PC-3 (cell line): Measurements from ENCODE around the gene CLSTN1. TPM values are rescaled to one million over a fixed set of nuclear protein-coding genes. Genes with fewer than 3 reads are reported as not detected.

ENCODE experiments used
- ATAC-seq: fragments of 200-7000 bp; cut with Tn5 transposase; 2 replicates; pipeline ENCODE4 v1.9.1; 2020; ENCODE audit warnings: mild to moderate bottlenecking, moderate library complexity
- BruUV-seq: library from RNA; stranded (reverse); fragments of 400-500 nt; replicated peaks from 2 replicates; lab custom pipeline; 2021; lab: Mats Ljungman, UMichigan
- CTCF ChIA-PET: fragments of 300-600 bp; sonication (Branson Sonifier 250); formaldehyde crosslinking; loops from one replicate; lab custom pipeline; 2022; ENCODE audit warnings: antibody characterized with exemption; lab: Charles Lee
- POLR2A ChIA-PET: fragments of 300-600 bp; sonication (Branson Sonifier 250); formaldehyde crosslinking; loops from one replicate; lab custom pipeline; 2022; ENCODE audit warnings: antibody characterized with exemption; ENCODE audit not compliant: unreplicated experiment; lab: Charles Lee
- DNase-seq: peaks from one replicate; pipeline ENCODE4 v3.0.0-alpha.2; 2015
- H2AFZ ChIP-seq: fragments of 300-600 bp; sonication (generic); 2 replicates; pipeline ENCODE4 v1.6.0; 2016; ENCODE audit warnings: antibody characterized with exemption, low read length
- H3F3A ChIP-seq: fragments of 300-600 bp; sonication (generic); one replicate; pipeline ENCODE4 v1.6.0; 2017; ENCODE audit warnings: antibody characterized with exemption, low read length, control low read depth, mild to moderate bottlenecking; ENCODE audit not compliant: unreplicated experiment
- H3K27ac ChIP-seq: fragments of 300-600 bp; sonication (generic); 2 replicates; pipeline ENCODE4 v1.5.1; 2016; ENCODE audit warnings: mild to moderate bottlenecking, low read length
- H3K27me3 ChIP-seq: fragments of 300-600 bp; sonication (generic); 2 replicates; pipeline ENCODE4 v1.6.1; 2016; ENCODE audit warnings: low read length, mixed read lengths
- H3K36me3 ChIP-seq: fragments of 300-600 bp; sonication (generic); 2 replicates; pipeline ENCODE4 v1.6.1; 2016; ENCODE audit warnings: low read depth, mixed run types, low read length, mixed read lengths
- H3K4me1 ChIP-seq: fragments of 300-600 bp; sonication (generic); 2 replicates; pipeline ENCODE4 v1.5.1; 2016; ENCODE audit warnings: low read length; ENCODE audit not compliant: insufficient read depth
- H3K4me2 ChIP-seq: fragments of 300-600 bp; sonication (generic); 2 replicates; pipeline ENCODE4 v1.6.0; 2016; ENCODE audit warnings: low read length
- H3K4me3 ChIP-seq: fragments of 300-600 bp; sonication (generic); 2 replicates; pipeline ENCODE4 v1.5.1; 2016; ENCODE audit warnings: mild to moderate bottlenecking, low read length, mixed read lengths
- H3K79me2 ChIP-seq: fragments of 300-600 bp; sonication (generic); 2 replicates; pipeline ENCODE4 v1.6.1; 2017; ENCODE audit warnings: low read length, mixed read lengths
- H3K9ac ChIP-seq: fragments of 300-600 bp; sonication (generic); 2 replicates; pipeline ENCODE4 v1.6.0; 2016; ENCODE audit warnings: mild to moderate bottlenecking, low read length
- H3K9me2 ChIP-seq: fragments of 300-600 bp; sonication (generic); replicated peaks from 2 replicates; pipeline ENCODE4 v1.6.1; 2016; ENCODE audit warnings: mixed run types, low read length, mixed read lengths
- H3K9me3 ChIP-seq: fragments of 300-600 bp; sonication (generic); 2 replicates; pipeline ENCODE4 v1.6.1; 2016; ENCODE audit warnings: low read length, mixed read lengths
- H4K20me1 ChIP-seq: fragments of 300-600 bp; sonication (generic); 2 replicates; pipeline ENCODE4 v1.6.1; 2016; ENCODE audit warnings: low read length, mixed read lengths
- CTCF ChIP-seq: fragments of 300-600 bp; sonication (generic); conservative IDR thresholded peaks from 2 replicates; pipeline ENCODE4 v1.5.1; 2017; ENCODE audit warnings: antibody characterized with exemption, low read depth, mild to moderate bottlenecking, low read length
- EZH2 ChIP-seq: fragments of 300-600 bp; sonication (generic); IDR thresholded peaks from one replicate; pipeline ENCODE4 v1.6.1; 2017; ENCODE audit warnings: antibody characterized with exemption, mild to moderate bottlenecking, low read length; ENCODE audit not compliant: unreplicated experiment
- EZH2phosphoT487 ChIP-seq: fragments of 300-600 bp; sonication (generic); IDR thresholded peaks from 2 replicates; pipeline ENCODE4 v1.6.1; 2018; ENCODE audit warnings: mild to moderate bottlenecking, antibody characterized with exemption, low read length, borderline replicate concordance
- intact Hi-C: fragments of 100-400 bp; cut with micrococcal nuclease; formaldehyde crosslinking; loops from 2 replicates; pipeline ENCODE4 v1.9.0; 2023
- total RNA-seq: library from RNA; depleted of rRNA; stranded (reverse); fragments of >200 nt; gene quantifications from 2 replicates; pipeline ENCODE4 v1.2.3, GENCODE V29; 2014

The CLSTN1 gene
- total RNA-seq, 1 experiment from 2014 or later = 98.3 TPM

DNA sequence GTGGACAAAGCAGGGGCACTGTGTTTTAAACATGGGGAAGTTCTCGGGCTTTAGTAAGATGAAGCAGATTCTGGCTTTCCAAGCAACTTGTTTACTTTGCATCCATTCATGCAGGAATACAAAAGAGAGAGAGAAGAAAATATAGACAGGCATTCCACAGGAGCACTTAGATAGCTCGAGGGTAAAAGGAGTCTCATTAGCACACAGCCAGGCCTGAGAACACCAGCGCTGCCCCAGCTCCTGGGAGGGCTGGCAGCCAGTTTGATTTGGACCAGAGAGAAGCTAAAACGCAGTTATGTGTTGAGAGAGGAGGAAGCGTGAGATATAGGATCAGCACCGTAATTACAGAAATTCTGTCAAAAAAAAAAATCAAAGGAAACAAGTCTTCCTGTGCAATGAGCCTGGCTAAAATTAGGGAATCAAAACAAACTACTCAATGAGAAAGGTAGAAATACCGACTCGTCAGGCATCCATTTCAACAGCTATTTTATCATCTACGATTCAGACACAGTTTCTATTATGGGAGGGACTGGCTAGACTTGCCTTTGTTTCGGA lies 68.2 kb downstream of the CLSTN1 start:
- intact Hi-C loops = no loop called here
- Histone ChIP-seq H3K27me3 (no peaks in the 10 kb centered on the region), H2AFZ (no peak overlapping the region), H3K4me2 (no peak overlapping the region), H3K9ac (no peak overlapping the region), H3K27ac (no peak overlapping the region), H3K4me3 (no peak overlapping the region), H4K20me1 (no peaks in the 10 kb centered on the region), H3K9me2 (no peaks in the 10 kb centered on the region), H3K4me1 (peaks cover 6% of the 10 kb centered on the region; the same call in 1 of the 2 replicates), H3F3A (no peaks in the 10 kb centered on the region), H3K9me3 (no peaks in the 10 kb centered on the region), H3K79me2 (peaks cover 35% of the 10 kb centered on the region), H3K36me3 (peaks cover 11% of the 10 kb centered on the region)
- CTCF ChIA-PET = no interaction called here
- POLR2A ChIA-PET = no interaction called here
- no TSS peak for BruUV-seq
- no peak for DNase-seq
- no peak for ATAC-seq
- TF ChIP-seq EZH2phosphoT487 (no peak), CTCF (no peak), EZH2 (no peak)

DNA sequence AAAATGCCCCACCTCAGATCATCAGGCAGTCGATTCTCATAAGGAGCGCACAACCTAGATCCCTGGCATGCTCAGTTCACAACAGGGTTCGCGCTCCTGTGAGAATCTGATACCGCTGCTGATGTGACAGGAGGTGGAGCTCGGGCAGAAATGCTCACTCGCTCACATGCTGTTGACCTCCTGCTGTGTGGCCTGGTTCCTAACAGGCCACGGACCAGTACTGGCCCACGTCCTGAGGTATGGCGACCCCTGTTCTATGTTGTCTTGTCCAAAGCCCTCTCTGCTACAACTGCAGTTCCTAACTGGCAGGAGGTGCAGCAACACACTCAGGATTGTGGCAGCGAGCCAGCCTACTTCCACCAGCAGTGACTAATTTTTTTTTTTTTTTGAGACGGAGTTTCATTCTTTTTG lies 70.6 kb downstream of the CLSTN1 start:
- ChIA-PET POLR2A (no interaction called here), CTCF (no interaction called here)
- Histone ChIP-seq H3K27ac (no peak overlapping the region), H3K36me3 (peaks cover 23% of the 10 kb centered on the region; the same call in 1 of the 2 replicates), H3K4me1 (no peaks in the 10 kb centered on the region), H3K9me2 (no peaks in the 10 kb centered on the region), H3K4me3 (no peak overlapping the region), H3K27me3 (no peaks in the 10 kb centered on the region), H3K9me3 (no peaks in the 10 kb centered on the region), H3K4me2 (no peak overlapping the region), H3K9ac (no peak overlapping the region), H2AFZ (no peak overlapping the region), H4K20me1 (no peaks in the 10 kb centered on the region), H3F3A (no peaks in the 10 kb centered on the region), H3K79me2 (peaks cover 15% of the 10 kb centered on the region)
- no peak for TF ChIP-seq EZH2phosphoT487
- TF ChIP-seq EZH2 = no peak
- no peak for TF ChIP-seq CTCF
- peak; percentile 64 for ATAC-seq
- DNase-seq = peak; percentile 56
- intact Hi-C loops = no loop called here
- no TSS peak for BruUV-seq

DNA sequence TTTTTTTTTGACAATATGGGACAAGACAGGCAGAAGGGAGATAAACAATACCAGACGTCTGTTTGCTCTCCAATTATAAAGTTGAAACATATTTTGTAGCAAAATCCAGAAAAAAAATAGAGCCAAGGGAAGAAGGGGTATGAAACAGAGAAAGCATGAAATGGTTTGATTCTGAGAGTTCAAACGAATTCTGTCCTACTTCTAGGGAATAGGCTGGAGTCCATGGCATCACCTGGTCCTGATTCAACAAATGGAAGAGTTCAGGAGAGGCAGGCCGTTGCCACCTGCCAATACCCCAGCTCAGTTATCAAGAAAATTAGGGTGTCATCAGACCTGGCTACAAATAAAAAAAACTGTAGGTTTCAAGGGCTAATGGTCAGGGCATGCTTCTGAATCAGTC lies 71.8 kb downstream of the CLSTN1 start:
- Histone ChIP-seq H3K9me3 (no peaks in the 10 kb centered on the region), H3F3A (no peaks in the 10 kb centered on the region), H3K9me2 (no peaks in the 10 kb centered on the region), H4K20me1 (no peaks in the 10 kb centered on the region), H3K36me3 (peaks cover 23% of the 10 kb centered on the region; the same call in 1 of the 2 replicates), H3K79me2 (peaks cover 9% of the 10 kb centered on the region; the same call in 1 of the 2 replicates), H3K27me3 (no peaks in the 10 kb centered on the region), H2AFZ (no peak overlapping the region), H3K27ac (no peak overlapping the region), H3K9ac (no peak overlapping the region), H3K4me3 (no peak overlapping the region), H3K4me2 (no peak overlapping the region), H3K4me1 (no peaks in the 10 kb centered on the region)
- DNase-seq (no peak), ATAC-seq (no peak)
- CTCF ChIA-PET = no interaction called here
- no TSS peak for BruUV-seq
- POLR2A ChIA-PET = no interaction called here
- intact Hi-C loops = no loop called here
- TF ChIP-seq EZH2phosphoT487 (no peak), CTCF (no peak), EZH2 (no peak)
